DOHH2 (cell line): ENCODE results near the gene TBKBP1.

ENCODE experiments used
- H3F3A ChIP-seq: fragments of 200-600 bp; sonication (generic), shearing (Covaris generic); 2 replicates; pipeline ENCODE4 v1.6.0; 2016; ENCODE audit warnings: antibody characterized with exemption, mild to moderate bottlenecking; ENCODE audit not compliant: control insufficient read depth, insufficient read depth
- H3K27ac ChIP-seq: fragments of 200-600 bp; sonication (generic); 2 replicates; pipeline ENCODE4 v1.5.1; 2014; ENCODE audit warnings: low read depth, mild to moderate bottlenecking, low read length, moderate library complexity
- H3K27me3 ChIP-seq: fragments of 200-600 bp; sonication (generic); 2 replicates; pipeline ENCODE4 v1.6.1; 2014; ENCODE audit warnings: mild to moderate bottlenecking, low read length, mixed read lengths; ENCODE audit not compliant: control insufficient read depth
- H3K36me3 ChIP-seq: fragments of 200-600 bp; sonication (generic); 2 replicates; pipeline ENCODE4 v1.6.1; 2014; ENCODE audit warnings: mild to moderate bottlenecking, low read length, moderate library complexity, mixed read lengths; ENCODE audit not compliant: control insufficient read depth
- H3K4me1 ChIP-seq: fragments of 200-600 bp; sonication (generic); 2 replicates; pipeline ENCODE4 v1.6.1; 2014; ENCODE audit warnings: mild to moderate bottlenecking, low read length, mixed read lengths; ENCODE audit not compliant: control insufficient read depth
- H3K4me2 ChIP-seq: fragments of 200-600 bp; sonication (generic); 2 replicates; pipeline ENCODE4 v1.6.0; 2014; ENCODE audit warnings: mild to moderate bottlenecking, low read length, moderate library complexity
- H3K4me3 ChIP-seq: fragments of 200-600 bp; sonication (generic); 2 replicates; pipeline ENCODE4 v1.5.1; 2014; ENCODE audit warnings: mild to moderate bottlenecking, low read length, mixed read lengths
- H3K79me2 ChIP-seq: fragments of 200-600 bp; sonication (generic); 2 replicates; pipeline ENCODE4 v1.6.1; 2014; ENCODE audit warnings: mild to moderate bottlenecking, low read length, mixed read lengths; ENCODE audit not compliant: control insufficient read depth
- H3K9me2 ChIP-seq: fragments of 200-600 bp; sonication (generic); replicated peaks from 2 replicates; pipeline ENCODE4 v1.6.1; 2014; ENCODE audit warnings: mild to moderate bottlenecking, low read length, mixed read lengths; ENCODE audit not compliant: control insufficient read depth
- H3K9me3 ChIP-seq: fragments of 200-600 bp; sonication (generic); 2 replicates; pipeline ENCODE4 v1.6.1; 2014; ENCODE audit warnings: antibody characterized with exemption, low read length, mixed read lengths; ENCODE audit not compliant: control insufficient read depth, insufficient read depth
- H4K20me1 ChIP-seq: fragments of 200-600 bp; sonication (generic); 2 replicates; pipeline ENCODE4 v1.6.0; 2014; ENCODE audit warnings: low read depth, mild to moderate bottlenecking, antibody characterized with exemption, low read length, moderate library complexity; ENCODE audit not compliant: control insufficient read depth, insufficient read depth
- CTCF ChIP-seq: fragments of 200-600 bp; sonication (generic); IDR thresholded peaks from one replicate; pipeline ENCODE4 v1.5.1; 2014; ENCODE audit warnings: antibody characterized with exemption, mild to moderate bottlenecking, low read depth, low read length; ENCODE audit not compliant: poor library complexity, severe bottlenecking
- EZH2phosphoT487 ChIP-seq: fragments of 200-600 bp; sonication (generic); IDR thresholded peaks from 2 replicates; pipeline ENCODE4 v1.6.1; 2017; ENCODE audit warnings: borderline replicate concordance, mild to moderate bottlenecking, antibody characterized with exemption, low read length, moderate library complexity, mixed read lengths

Gene TBKBP1

DNA sequence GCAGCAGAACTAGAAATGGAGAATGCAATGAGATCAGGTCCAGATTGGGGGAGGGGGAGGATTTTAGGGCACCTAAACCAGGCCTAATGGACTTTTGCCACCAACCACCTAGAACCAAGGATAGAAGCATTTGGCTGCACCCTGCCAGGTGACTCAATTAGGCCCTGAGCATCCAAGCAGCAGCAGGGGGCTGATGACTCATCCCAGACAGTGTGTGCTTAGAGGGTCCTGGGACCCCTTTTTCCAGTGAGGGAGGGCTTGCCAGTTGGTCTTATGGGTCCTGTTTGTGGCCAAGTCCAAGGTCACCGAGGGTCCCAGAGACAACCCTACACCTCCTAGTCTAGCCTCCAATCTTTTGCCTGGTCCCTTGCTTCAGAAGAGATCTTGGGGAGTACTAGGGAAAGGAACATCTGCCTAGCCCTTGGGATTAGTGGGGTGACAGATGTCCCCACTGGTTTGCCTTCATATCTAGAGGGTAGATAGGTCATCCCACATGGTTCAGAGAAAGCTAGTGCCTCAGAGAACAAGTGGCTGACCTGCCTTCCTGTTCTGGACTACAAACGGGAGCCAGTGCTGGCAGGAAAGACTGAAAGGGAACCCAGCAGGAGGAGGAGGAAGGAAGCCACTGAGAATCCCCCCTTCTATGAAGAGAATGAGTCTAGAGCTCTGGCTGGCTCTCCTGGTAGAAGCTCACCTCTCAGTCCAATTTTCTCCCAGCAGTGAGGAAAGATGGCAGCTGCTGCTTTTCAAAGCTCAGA is 1.6 kb upstream of the TBKBP1 start:
- Histone ChIP-seq H4K20me1 (no peaks in the 10 kb centered on the region), H3K4me3 (peak overlapping the region; percentile 73), H3K9me2 (no peaks in the 10 kb centered on the region), H3K27me3 (peaks cover 4% of the 10 kb centered on the region; the same call in 1 of the 2 replicates), H3K9me3 (no peaks in the 10 kb centered on the region), H3F3A (peaks cover 10% of the 10 kb centered on the region), H3K27ac (no peak overlapping the region), H3K4me1 (peaks cover 31% of the 10 kb centered on the region), H3K36me3 (no peaks in the 10 kb centered on the region), H3K79me2 (no peaks in the 10 kb centered on the region), H3K4me2 (peak overlapping the region; percentile 78)
- TF ChIP-seq EZH2phosphoT487 (no peak), CTCF (no peak)

GRCh38 chr17:47692895-47693730 is 848 bp upstream of the TBKBP1 start:
- Histone ChIP-seq H3K9me2 (no peaks in the 10 kb centered on the region), H3K9me3 (no peaks in the 10 kb centered on the region), H3K4me3 (peak overlapping the region; percentile 73), H3K4me1 (peaks cover 34% of the 10 kb centered on the region), H3K4me2 (peak overlapping the region; percentile 78), H3F3A (peaks cover 5% of the 10 kb centered on the region), H3K36me3 (no peaks in the 10 kb centered on the region), H3K27ac (peak overlapping the region; percentile 52), H3K27me3 (peaks cover 4% of the 10 kb centered on the region; the same call in 1 of the 2 replicates), H3K79me2 (no peaks in the 10 kb centered on the region), H4K20me1 (no peaks in the 10 kb centered on the region)
- TF ChIP-seq CTCF, result no peak
- TF ChIP-seq EZH2phosphoT487, result no peak

DNA sequence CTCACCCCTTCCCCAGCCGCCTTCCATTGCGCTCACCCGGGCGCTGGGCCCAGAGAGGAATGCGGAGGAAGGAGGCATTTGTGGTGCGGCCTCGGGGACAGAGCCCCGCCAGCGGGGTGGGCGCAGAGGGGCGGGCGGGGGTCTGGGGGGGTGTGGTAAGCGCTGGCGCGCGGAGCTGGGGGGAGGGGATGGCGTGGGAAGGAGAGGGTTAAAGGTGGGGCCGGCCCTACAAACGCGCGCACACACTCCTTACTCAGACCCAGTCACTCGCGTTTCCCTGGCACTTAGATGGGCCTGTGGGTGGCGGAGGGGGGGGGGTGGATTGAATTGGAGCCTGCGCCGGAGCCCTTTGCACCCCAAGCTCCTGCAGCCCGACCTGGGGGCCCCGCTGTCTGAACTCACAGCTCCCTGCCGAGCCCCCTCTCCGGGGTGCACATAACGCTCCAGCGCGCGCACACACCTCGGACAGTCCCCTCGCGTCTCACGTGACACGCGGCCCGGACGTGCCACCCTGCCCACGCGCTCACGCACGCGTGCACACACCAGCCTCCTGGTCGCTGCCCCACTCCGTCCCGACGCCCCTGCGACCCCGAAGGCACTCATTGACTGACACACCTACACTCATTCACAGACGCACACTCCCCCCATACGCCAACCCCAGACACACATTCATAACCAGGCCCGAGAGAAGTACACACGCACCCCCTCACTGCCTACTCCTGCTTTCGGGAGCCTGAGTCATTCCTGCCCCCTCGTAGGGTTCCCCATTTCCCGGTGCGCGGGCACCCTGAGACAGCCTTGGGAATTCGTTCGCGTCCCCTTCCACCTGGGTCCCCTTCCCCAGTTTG is 844 bp downstream of the TBKBP1 start:
- Histone ChIP-seq H3K4me1 (peaks cover 39% of the 10 kb centered on the region), H3K9me3 (no peaks in the 10 kb centered on the region), H4K20me1 (no peaks in the 10 kb centered on the region), H3K4me2 (peak overlapping the region; percentile 78), H3F3A (peaks cover 6% of the 10 kb centered on the region), H3K27ac (no peak overlapping the region), H3K27me3 (peaks cover 4% of the 10 kb centered on the region; the same call in 1 of the 2 replicates), H3K79me2 (no peaks in the 10 kb centered on the region), H3K4me3 (peak overlapping the region; percentile 73), H3K36me3 (no peaks in the 10 kb centered on the region), H3K9me2 (no peaks in the 10 kb centered on the region)
- TF ChIP-seq EZH2phosphoT487 (no peak), CTCF (no peak)
